Muscle of back (tissue), 11 donors: ENCODE measurements around the gene LSM8. TPM values are rescaled to one million over a fixed set of nuclear protein-coding genes. Genes with fewer than 3 reads are reported as not detected.
"Not testable (repeated sequence)": the region's sequence is repeated elsewhere in the genome, so short reads cannot be mapped to it uniquely, and the experiment has no call there.

Source experiments
- DNase-seq, 3 donors: peaks; one replicate each; pipeline versions ENCODE4 v3.0.0 to v3.0.0-alpha.2; 2013
- polyA plus RNA-seq, 10 donors: library from polyadenylated mRNA; unstranded; fragments of 120-200 nt; gene quantifications; one replicate each; pipeline ENCODE4 v1.2.1, GENCODE V29; 2013; ENCODE audit not compliant: insufficient read length in 10 of 10

Gene LSM8
- polyA plus RNA-seq, 10 donors: 38.5 to 48.8 (median 44.3) TPM

- peak; percentile 31 to 63 (median 50) for DNase-seq
Observed at GRCh38 chr7:118195837-118196474, 12.0 kb downstream of the LSM8 start.

DNA sequence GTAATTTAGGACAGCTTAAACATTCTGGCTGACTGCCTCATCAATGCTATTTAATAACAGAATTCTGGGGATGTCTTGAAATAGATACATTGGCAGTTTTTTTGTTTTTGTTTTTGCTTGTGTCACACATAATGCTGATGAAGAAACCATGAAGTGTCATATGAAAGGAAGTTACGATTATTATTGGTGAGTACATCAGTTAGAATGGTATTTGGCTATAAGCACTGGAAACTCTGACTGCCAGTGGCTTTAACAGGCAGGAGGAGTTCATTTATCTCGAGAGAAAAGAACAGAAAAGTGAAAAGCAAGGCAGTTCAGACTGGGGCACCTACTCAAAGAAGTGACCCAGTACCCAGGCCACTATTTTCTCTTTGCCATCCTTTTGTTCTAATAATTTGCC, 18.1 kb downstream of the LSM8 start:
- DNase-seq: peak in 2 of 3 donors; percentile 42 to 61

DNA sequence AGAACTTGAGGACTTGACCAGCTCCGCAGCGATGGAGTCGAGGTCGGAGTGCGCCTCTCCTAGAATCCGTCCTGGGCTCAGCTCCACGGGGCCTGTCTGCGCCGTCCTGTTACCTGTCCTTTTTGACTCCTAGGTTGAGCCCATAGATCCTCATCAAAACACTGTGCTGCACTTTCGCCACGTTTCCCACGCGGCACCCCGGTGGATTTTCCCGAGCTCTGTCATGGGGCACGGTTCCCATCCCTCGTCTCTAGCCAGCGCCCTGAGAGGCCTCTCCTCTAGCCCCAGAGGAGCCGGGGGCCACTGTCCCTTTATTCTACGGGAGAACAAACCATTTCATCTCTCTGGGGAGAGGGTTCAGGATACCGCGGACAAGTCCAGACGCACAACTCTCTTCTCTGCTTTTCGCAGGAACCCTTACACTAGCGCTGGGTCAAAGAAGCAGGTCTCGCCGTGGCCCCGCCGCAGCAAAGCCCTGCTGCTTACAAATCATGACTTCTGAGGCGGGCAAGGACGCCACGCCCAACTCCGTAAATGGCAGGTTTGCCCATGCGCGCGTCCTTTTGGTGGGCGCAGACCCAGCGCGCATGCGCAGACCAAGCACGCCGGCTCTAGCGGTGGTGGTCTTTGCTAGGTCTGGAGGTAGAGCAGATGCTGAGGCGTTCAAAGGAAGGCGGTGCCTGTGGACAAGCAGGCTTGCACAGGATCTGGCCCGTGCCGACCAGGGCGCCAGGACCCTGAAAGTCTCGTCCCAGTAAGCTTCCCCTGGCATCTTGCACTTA, 30.3 kb downstream of the LSM8 start:
- DNase-seq: peak; percentile 73 to 89 (median 80)

DNA sequence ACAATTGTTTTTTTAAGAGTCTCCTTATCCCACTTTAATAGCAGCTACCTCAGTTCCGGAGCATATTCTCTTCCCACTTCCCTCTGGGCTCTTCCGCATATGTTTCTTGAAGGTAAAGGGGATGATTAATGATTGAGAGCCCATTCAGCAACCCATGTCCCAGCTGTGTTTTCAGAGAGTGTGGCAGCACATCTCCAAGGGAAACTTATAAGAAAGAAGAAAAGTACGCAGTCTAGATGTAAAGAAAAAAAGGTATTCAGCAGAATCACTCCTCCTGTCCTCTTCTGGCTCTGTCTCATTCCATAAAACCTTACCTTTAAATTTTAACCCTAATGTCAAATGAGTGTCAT, 30.8 kb downstream of the LSM8 start:
- no peak for DNase-seq

- DNase-seq: no peak
Observed at GRCh38 chr7:118217210-118217619, 33.3 kb downstream of the LSM8 start.

- DNase-seq: no peak
Observed at GRCh38 chr7:118218413-118219156, 34.6 kb downstream of the LSM8 start.

DNA sequence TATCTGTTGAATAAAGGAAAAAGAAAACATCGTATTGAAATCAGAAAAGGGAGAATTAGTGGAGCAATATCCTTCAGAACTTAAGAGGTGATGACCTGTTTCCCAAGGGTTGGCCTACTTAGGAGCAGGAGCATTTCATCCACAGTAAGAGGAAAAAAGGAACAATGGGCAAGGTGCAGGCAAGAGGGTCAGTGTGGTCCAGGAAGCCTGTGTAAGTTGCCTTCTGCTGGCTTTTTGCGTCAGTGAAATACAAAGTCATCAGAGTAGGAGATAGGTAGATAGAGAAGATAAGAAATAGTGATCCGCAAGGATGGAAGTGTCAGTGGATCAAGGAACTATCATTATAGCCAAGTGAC, 35.2 kb downstream of the LSM8 start:
- no peak for DNase-seq

DNA sequence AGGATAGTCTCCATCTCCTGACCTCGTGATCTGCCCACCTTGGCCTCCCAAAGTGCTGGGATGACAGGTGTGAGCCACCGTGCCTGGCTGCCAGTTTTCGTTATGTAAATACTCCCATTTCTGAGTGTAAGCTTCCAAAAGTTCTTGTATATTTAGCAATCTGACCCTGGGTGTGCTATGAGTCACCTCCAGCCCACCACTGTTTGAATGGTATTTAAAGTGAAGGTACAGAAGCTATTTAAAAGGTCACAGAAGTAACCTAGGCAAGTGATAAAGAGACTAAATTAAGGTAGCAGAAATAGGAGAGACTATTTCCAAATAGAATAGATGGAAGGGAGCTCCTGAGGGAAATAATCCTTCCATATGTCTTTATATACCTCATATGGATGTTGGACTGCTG, 36.6 kb downstream of the LSM8 start:
- no peak for DNase-seq

DNA sequence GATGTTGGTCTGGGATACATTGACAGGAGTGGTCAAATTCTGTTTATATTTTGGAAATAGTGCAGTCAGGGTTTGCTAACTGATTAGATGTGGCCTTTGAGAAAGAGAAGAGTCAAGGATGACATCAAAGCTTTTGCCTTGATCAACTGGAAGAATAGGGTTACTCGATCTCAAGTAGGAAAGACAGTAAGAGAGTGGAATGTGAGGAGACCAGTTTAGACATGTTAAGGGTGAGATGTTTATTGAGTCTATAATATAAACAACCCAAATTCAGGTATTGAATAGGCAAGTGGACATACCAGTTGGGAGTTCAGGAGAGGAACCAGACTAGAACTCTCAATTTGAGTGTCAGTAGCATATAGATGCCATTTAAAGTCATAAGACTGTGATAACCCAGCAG, 38.6 kb downstream of the LSM8 start:
- DNase-seq: no peak

DNA sequence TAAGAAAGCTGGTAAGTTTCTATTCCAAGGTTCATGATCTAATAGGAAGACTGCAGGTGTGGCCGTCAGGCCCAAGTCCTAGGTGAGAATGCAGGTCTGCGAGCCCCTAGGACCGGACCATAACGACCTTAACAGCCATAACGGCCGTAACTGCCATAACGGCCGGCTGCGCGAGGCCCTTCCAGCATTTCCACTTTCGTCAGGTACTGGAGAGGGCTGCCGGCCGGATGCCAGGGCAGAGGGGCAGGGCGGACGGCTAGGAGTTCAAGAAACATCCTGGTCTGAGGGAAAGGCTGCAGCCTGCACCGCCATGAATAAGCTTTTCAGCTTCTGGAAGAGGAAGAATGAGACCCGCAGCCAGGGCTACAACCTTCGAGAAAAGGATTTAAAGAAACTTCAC, 40.6 kb downstream of the LSM8 start, which contains the start of gene ANKRD7:
ANKRD7 (plus strand) TSS at position 184 of the 400 bp plus-strand sequence; CDS start at position 311, 127 bp downstream.
- DNase-seq: no peak

GRCh38 chr7:118232837-118233236, 48.9 kb downstream of the LSM8 start:
- peak in 1 of 3 donors; percentile 1 for DNase-seq

GRCh38 chr7:118233799-118234198, 49.8 kb downstream of the LSM8 start:
- no peak for DNase-seq

- no peak for DNase-seq
Observed at GRCh38 chr7:118239014-118239413, 55.0 kb downstream of the LSM8 start.

DNA sequence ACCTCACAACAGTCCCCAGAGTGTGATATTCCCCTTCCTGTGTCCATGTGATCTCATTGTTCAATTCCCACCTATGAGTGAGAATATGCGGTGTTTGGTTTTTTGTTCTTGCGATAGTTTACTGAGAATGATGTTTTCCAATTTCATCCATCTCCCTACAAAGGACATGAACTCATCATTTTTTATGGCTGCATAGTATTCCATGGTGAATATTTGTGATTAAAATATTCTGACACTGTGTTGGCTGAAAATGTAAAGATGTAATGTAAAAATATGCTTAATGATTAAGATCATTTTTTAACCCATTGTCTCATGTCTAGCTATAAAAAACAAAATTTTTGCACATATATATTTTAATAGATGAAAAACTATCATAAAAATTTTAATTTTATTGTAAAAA, 56.4 kb downstream of the LSM8 start:
- not testable (repeated sequence) for DNase-seq

Other genes starting within 250 kb of the LSM8 start
- under 1 TPM in 8 of 10 donors, not detected in 2; 0.27 to 0.75 (median 0.43) TPM for gene ANKRD7, start 40.5 kb downstream of the LSM8 start, polyA plus RNA-seq